H1 (cell line): Measurements from ENCODE around the gene TLR2. TPM values are rescaled to one million over a fixed set of nuclear protein-coding genes. Genes with fewer than 3 reads are reported as not detected.

Experiments used
- CHD1 ChIP-seq: IDR thresholded peaks from 2 replicates; pipeline ENCODE4 v1.6.1; 2012; ENCODE audit warnings: low read depth, low read length, improper control_type of control experiment
- JUND ChIP-seq: IDR thresholded peaks from 2 replicates; pipeline ENCODE4 v1.6.1; 2011; ENCODE audit warnings: mild to moderate bottlenecking, improper control_type of control experiment, low read length
- MAFK ChIP-seq: IDR thresholded peaks from 2 replicates; pipeline ENCODE4 v1.6.1; 2012; ENCODE audit warnings: low read depth, mild to moderate bottlenecking, improper control_type of control experiment, low read length
- RXRA ChIP-seq: IDR thresholded peaks from 2 replicates; pipeline ENCODE4 v1.6.1; 2011; ENCODE audit warnings: low read depth, mild to moderate bottlenecking, low read length, moderate library complexity; ENCODE audit not compliant: insufficient read depth
- SAP30 ChIP-seq: fragments of 300-600 bp; sonication (generic); IDR thresholded peaks from 2 replicates; pipeline ENCODE4 v1.7.1; 2012; ENCODE audit warnings: low read length, moderate library complexity, mild to moderate bottlenecking, inconsistent platforms; ENCODE audit not compliant: insufficient read depth, insufficient replicate concordance
- SP1 ChIP-seq: IDR thresholded peaks from 2 replicates; pipeline ENCODE4 v1.6.1; 2011; ENCODE audit warnings: low read depth, low read length
- TAF1 ChIP-seq: IDR thresholded peaks from 2 replicates; pipeline ENCODE4 v1.6.1; 2011; ENCODE audit warnings: mild to moderate bottlenecking, low read depth, low read length
- polyA plus RNA-seq, 7 experiments: library from polyadenylated mRNA; depleted of rRNA in 3 of 7; stranded (reverse) in 5 of 7; unstranded in 2 of 7; fragments of >200 nt in 5 of 7; fragments of 200-250 nt in 2 of 7; gene quantifications; 1 replicate in 5 of 7; 2 replicates in 1 of 7; 4 replicates in 1 of 7; pipeline versions ENCODE4 v1.2.1 to v1.2.3, GENCODE V29; 2011 to 2013; ENCODE audit warnings: missing spikeins in 2 of 7, mixed read lengths in 2 of 7
- total RNA-seq: library from RNA; stranded (reverse); fragmentation: NEBNext Ultra II Directional; extraction: Animal tissue kit (Norgen Biotek cat#: 25700); gene quantifications from 2 replicates; pipeline ENCODE4 v1.2.1, GENCODE V29; 2021
- TF ChIP-seq, protein P1 (sequence below): fragments of 300-600 bp; sonication (generic); IDR thresholded peaks from 2 replicates; pipeline ENCODE4 v1.7.1; 2012; ENCODE audit warnings: low read length, moderate library complexity, mild to moderate bottlenecking, inconsistent platforms; ENCODE audit not compliant: insufficient replicate concordance
- TF ChIP-seq, protein P2 (sequence below): IDR thresholded peaks from 2 replicates; pipeline ENCODE4 v1.6.1; 2012; ENCODE audit warnings: low read length, inconsistent platforms
- TF ChIP-seq, protein P3 (sequence below): IDR thresholded peaks from 2 replicates; pipeline ENCODE4 v1.6.1; 2012; ENCODE audit warnings: inconsistent platforms

TLR2 gene
- total and polyA plus RNA-seq, 2 of the 8 experiments (the other 6 are each of a cell fraction or from before 2014, with no cell fraction given), result 1.3 TPM

DNA sequence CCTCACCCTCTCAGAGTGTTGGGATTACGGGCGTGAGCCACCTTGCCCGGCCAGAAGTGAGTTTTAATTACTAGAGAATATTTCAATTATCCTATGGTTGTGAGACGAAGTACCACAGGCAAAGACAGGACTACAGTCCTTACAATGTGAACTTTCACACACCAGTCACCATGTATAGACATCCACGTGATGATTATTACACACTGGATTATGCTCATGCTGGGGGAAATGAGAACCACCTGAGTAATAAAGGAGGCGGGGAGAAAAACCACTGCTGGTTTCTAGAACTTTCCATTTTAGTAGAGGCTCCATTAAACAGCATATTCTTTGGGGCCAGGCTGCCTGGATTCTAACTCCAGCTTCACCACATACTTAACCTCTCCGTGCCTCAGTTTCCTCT, 42.5 kb upstream of the TLR2 start (continued):
- TF ChIP-seq, protein P1, sequence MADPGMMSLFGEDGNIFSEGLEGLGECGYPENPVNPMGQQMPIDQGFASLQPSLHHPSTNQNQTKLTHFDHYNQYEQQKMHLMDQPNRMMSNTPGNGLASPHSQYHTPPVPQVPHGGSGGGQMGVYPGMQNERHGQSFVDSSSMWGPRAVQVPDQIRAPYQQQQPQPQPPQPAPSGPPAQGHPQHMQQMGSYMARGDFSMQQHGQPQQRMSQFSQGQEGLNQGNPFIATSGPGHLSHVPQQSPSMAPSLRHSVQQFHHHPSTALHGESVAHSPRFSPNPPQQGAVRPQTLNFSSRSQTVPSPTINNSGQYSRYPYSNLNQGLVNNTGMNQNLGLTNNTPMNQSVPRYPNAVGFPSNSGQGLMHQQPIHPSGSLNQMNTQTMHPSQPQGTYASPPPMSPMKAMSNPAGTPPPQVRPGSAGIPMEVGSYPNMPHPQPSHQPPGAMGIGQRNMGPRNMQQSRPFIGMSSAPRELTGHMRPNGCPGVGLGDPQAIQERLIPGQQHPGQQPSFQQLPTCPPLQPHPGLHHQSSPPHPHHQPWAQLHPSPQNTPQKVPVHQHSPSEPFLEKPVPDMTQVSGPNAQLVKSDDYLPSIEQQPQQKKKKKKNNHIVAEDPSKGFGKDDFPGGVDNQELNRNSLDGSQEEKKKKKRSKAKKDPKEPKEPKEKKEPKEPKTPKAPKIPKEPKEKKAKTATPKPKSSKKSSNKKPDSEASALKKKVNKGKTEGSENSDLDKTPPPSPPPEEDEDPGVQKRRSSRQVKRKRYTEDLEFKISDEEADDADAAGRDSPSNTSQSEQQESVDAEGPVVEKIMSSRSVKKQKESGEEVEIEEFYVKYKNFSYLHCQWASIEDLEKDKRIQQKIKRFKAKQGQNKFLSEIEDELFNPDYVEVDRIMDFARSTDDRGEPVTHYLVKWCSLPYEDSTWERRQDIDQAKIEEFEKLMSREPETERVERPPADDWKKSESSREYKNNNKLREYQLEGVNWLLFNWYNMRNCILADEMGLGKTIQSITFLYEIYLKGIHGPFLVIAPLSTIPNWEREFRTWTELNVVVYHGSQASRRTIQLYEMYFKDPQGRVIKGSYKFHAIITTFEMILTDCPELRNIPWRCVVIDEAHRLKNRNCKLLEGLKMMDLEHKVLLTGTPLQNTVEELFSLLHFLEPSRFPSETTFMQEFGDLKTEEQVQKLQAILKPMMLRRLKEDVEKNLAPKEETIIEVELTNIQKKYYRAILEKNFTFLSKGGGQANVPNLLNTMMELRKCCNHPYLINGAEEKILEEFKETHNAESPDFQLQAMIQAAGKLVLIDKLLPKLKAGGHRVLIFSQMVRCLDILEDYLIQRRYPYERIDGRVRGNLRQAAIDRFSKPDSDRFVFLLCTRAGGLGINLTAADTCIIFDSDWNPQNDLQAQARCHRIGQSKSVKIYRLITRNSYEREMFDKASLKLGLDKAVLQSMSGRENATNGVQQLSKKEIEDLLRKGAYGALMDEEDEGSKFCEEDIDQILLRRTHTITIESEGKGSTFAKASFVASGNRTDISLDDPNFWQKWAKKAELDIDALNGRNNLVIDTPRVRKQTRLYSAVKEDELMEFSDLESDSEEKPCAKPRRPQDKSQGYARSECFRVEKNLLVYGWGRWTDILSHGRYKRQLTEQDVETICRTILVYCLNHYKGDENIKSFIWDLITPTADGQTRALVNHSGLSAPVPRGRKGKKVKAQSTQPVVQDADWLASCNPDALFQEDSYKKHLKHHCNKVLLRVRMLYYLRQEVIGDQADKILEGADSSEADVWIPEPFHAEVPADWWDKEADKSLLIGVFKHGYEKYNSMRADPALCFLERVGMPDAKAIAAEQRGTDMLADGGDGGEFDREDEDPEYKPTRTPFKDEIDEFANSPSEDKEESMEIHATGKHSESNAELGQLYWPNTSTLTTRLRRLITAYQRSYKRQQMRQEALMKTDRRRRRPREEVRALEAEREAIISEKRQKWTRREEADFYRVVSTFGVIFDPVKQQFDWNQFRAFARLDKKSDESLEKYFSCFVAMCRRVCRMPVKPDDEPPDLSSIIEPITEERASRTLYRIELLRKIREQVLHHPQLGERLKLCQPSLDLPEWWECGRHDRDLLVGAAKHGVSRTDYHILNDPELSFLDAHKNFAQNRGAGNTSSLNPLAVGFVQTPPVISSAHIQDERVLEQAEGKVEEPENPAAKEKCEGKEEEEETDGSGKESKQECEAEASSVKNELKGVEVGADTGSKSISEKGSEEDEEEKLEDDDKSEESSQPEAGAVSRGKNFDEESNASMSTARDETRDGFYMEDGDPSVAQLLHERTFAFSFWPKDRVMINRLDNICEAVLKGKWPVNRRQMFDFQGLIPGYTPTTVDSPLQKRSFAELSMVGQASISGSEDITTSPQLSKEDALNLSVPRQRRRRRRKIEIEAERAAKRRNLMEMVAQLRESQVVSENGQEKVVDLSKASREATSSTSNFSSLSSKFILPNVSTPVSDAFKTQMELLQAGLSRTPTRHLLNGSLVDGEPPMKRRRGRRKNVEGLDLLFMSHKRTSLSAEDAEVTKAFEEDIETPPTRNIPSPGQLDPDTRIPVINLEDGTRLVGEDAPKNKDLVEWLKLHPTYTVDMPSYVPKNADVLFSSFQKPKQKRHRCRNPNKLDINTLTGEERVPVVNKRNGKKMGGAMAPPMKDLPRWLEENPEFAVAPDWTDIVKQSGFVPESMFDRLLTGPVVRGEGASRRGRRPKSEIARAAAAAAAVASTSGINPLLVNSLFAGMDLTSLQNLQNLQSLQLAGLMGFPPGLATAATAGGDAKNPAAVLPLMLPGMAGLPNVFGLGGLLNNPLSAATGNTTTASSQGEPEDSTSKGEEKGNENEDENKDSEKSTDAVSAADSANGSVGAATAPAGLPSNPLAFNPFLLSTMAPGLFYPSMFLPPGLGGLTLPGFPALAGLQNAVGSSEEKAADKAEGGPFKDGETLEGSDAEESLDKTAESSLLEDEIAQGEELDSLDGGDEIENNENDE, result no peak
- TF ChIP-seq RXRA, result no peak
- TF ChIP-seq, protein P2, sequence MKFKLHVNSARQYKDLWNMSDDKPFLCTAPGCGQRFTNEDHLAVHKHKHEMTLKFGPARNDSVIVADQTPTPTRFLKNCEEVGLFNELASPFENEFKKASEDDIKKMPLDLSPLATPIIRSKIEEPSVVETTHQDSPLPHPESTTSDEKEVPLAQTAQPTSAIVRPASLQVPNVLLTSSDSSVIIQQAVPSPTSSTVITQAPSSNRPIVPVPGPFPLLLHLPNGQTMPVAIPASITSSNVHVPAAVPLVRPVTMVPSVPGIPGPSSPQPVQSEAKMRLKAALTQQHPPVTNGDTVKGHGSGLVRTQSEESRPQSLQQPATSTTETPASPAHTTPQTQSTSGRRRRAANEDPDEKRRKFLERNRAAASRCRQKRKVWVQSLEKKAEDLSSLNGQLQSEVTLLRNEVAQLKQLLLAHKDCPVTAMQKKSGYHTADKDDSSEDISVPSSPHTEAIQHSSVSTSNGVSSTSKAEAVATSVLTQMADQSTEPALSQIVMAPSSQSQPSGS, result no peak
- TF ChIP-seq MAFK, result no peak
- no peak for TF ChIP-seq SAP30
- TF ChIP-seq, protein P3, sequence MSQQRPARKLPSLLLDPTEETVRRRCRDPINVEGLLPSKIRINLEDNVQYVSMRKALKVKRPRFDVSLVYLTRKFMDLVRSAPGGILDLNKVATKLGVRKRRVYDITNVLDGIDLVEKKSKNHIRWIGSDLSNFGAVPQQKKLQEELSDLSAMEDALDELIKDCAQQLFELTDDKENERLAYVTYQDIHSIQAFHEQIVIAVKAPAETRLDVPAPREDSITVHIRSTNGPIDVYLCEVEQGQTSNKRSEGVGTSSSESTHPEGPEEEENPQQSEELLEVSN, result no peak
- no peak for TF ChIP-seq CHD1
- TF ChIP-seq JUND, result no peak
- no peak for TF ChIP-seq SP1
- no peak for TF ChIP-seq TAF1
- TF ChIP-seq, all 59 proteins: peak for 0
